ENCODE data around the gene SH3PXD2A. TPM values are rescaled to one million over a fixed set of nuclear protein-coding genes. Genes with fewer than 3 reads are reported as not detected.

The SH3PXD2A gene
- total RNA-seq, 1 experiment from 2014 or later, result 4.5 TPM

- no peak overlapping the region for H2BK120ac ChIP-seq (ENCODE audit: low read depth, low read length, poor library complexity, severe bottlenecking)
- no peaks in the 10 kb centered on the region for H3K79me1 ChIP-seq (ENCODE audit: insufficient read depth, low read depth, low read length, poor library complexity, severe bottlenecking)
- H4K5ac ChIP-seq (ENCODE audit: insufficient read length, low read depth, low read length), result no peak overlapping the region
- H3K27ac ChIP-seq (ENCODE audit: insufficient read length, low read depth, low read length), result no peak overlapping the region
- no peak overlapping the region for H3K14ac ChIP-seq (ENCODE audit: insufficient read depth, low read length)
- H2AK5ac ChIP-seq (ENCODE audit: insufficient read length, low read length), result no peak overlapping the region
- H3K23ac ChIP-seq (ENCODE audit: insufficient read length, low read depth, low read length), result no peak overlapping the region
- no peaks in the 10 kb centered on the region for H3K79me2 ChIP-seq (ENCODE audit: insufficient read depth, low read length)
- no peak overlapping the region for H3T11ph ChIP-seq (ENCODE audit: low read length)
- no peak overlapping the region for H2BK15ac ChIP-seq (ENCODE audit: low read depth, low read length)
- no CpG with 5 or more reads among the region's 69 CpGs for WGBS (ENCODE audit: extremely low coverage, insufficient read length, low lambda C conversion rate)
- H3K9ac ChIP-seq (ENCODE audit: extremely low read depth, insufficient read length, low read length), result no peak overlapping the region
- Mint-ChIP-seq H3K4me3 (peak overlapping the region; percentile 58 to 87), H3K27ac (no peak overlapping the region), H3K4me1 (peaks cover 29 to 39% of the 10 kb centered on the region in 2 experiments), H3K27me3 (ENCODE audit: low read depth) (peaks cover 69% of the 10 kb centered on the region), H3K36me3 (ENCODE audit: insufficient read depth in 1 of 3, low read depth in 3 of 3) (no peaks in the 10 kb centered on the region), H3K9me3 (no peaks in the 10 kb centered on the region)
- H3K27me3 ChIP-seq (ENCODE audit: insufficient read depth, low read length), result peaks cover 17% of the 10 kb centered on the region; the same call in 1 of the 2 replicates
- H3K4ac ChIP-seq (ENCODE audit: low read depth, low read length), result no peak overlapping the region
- no peak overlapping the region for H2BK20ac ChIP-seq (ENCODE audit: low read depth, low read length, poor library complexity, severe bottlenecking)
- H2BK12ac ChIP-seq (ENCODE audit: insufficient read length, low read depth, low read length), result no peak overlapping the region
- no peak overlapping the region for H2BK5ac ChIP-seq (ENCODE audit: insufficient read length, low read length)
- peaks cover 13% of the 10 kb centered on the region for H3K23me2 ChIP-seq (ENCODE audit: insufficient read length, low read depth, low read length, poor library complexity, severe bottlenecking)
- DNase-seq, result no peak
- no peak overlapping the region for H4K8ac ChIP-seq (replicated peaks; ENCODE audit: insufficient read length, low read depth, low read length)
- no peak overlapping the region for H4K91ac ChIP-seq (ENCODE audit: insufficient read length, low read depth, low read length)
- TF ChIP-seq CTCF (conservative IDR thresholded peaks at IDR 0.05), result no peak
- no peaks in the 10 kb centered on the region for H3K9me3 ChIP-seq (ENCODE audit: control insufficient read depth, low read depth, low read length)
- no peaks in the 10 kb centered on the region for H4K20me1 ChIP-seq (ENCODE audit: control insufficient read depth, insufficient read depth, insufficient read length)
- H3K56ac ChIP-seq (ENCODE audit: insufficient read length, low read depth, low read length), result no peak overlapping the region
- H3K4me1 ChIP-seq (ENCODE audit: insufficient read depth, low read length), result peaks cover 5% of the 10 kb centered on the region; the same call in 1 of the 2 replicates
- H3K18ac ChIP-seq (ENCODE audit: insufficient read length, low read depth, low read length), result no peak overlapping the region
- peak overlapping the region; percentile 63 for H3K4me2 ChIP-seq (ENCODE audit: insufficient read depth, insufficient read length, low read length)
- H2AFZ ChIP-seq (ENCODE audit: low read length), result no peak overlapping the region
These were observed 162.2 kb downstream of the SH3PXD2A start for GRCh38 chr10:103692952-103693811.

Measured in H9 (cell line).